Activated CD4-positive, alpha-beta T cell treated with anti-CD3 and anti-CD28 coated beads for 36 hours (primary cell): Measurements from ENCODE around the gene ZFHX3. TPM values are rescaled to one million over a fixed set of nuclear protein-coding genes. Genes with fewer than 3 reads are reported as not detected.
"Not testable (repeated sequence)": the region's sequence is repeated elsewhere in the genome, so short reads cannot be mapped to it uniquely, and the experiment has no call there.

ENCODE experiments used
- ATAC-seq: fragments of 200-7000 bp; cut with Tn5 transposase; one replicate; pipeline ENCODE4 v1.10.0; 2021; ENCODE audit warnings: mild to moderate bottlenecking, moderate library complexity
- CTCF ChIA-PET: fragments of 350-600 bp; sonication (Branson Sonifier 250); formaldehyde crosslinking; loops from one replicate; lab custom pipeline; 2021; ENCODE audit warnings: antibody characterized with exemption; lab: Charles Lee
- POLR2A ChIA-PET: fragments of 350-600 bp; sonication (Branson Sonifier 250); formaldehyde crosslinking; loops from one replicate; lab custom pipeline; 2021; ENCODE audit warnings: antibody characterized with exemption, inconsistent platforms; lab: Charles Lee
- DNase-seq: peaks from one replicate; pipeline ENCODE4 v3.0.0-alpha.2; 2020
- H3K27ac Mint-ChIP-seq: one replicate; pipeline ENCODE4 v1.8.0; 2021; ENCODE audit warnings: mixed read lengths
- H3K27me3 Mint-ChIP-seq: one replicate; pipeline ENCODE4 v1.8.0; 2021; ENCODE audit warnings: mixed read lengths
- H3K36me3 Mint-ChIP-seq: one replicate; pipeline ENCODE4 v1.8.0; 2021; ENCODE audit warnings: low read depth, mixed read lengths
- H3K4me1 Mint-ChIP-seq: one replicate; pipeline ENCODE4 v1.8.0; 2021; ENCODE audit warnings: mixed read lengths
- H3K4me3 Mint-ChIP-seq: one replicate; pipeline ENCODE4 v1.8.0; 2021; ENCODE audit warnings: mild to moderate bottlenecking, moderate library complexity, mixed read lengths
- H3K9me3 Mint-ChIP-seq: one replicate; pipeline ENCODE4 v1.8.0; 2021; ENCODE audit warnings: low read depth, mixed read lengths
- intact Hi-C, 2 experiments: fragments of 100-400 bp; cut with DNase I in 1 of 2; cut with micrococcal nuclease in 1 of 2; formaldehyde crosslinking; loops; one replicate each; pipeline versions ENCODE4 v1.14.2 to v1.15.1; 2022 to 2024; cut with DNase I, micrococcal nuclease
- total RNA-seq, 2 experiments: library from RNA; stranded (reverse); gene quantifications; one replicate each; pipeline ENCODE4 v1.2.3, GENCODE V29; 2021

The ZFHX3 gene
- total RNA-seq, 2 experiments from 2014 or later = 0.27 to 0.37 TPM

DNA sequence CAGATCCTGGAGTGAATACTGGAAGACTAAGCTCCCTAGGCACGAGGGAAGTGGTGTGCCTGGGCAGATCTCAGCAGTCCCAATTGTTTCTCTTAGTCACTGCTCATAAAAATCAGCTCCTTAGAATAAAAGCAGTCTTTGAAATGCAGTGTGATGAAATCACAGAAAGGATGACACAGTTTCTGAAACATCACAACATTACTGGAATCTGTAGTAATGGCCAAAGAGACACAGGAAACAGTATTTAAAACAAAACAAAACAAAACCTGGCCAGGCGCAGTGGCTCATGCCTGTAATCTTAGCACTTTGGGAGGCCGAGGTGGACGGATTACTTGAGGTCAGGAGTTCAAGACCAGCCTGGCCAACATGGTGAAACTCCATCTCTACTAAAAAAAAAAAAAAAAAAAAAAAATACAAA, 34.7 kb upstream of the ZFHX3 start:
- POLR2A ChIA-PET, H3K4me3 Mint-ChIP-seq, DNase-seq, intact Hi-C loops, H3K36me3 Mint-ChIP-seq, CTCF ChIA-PET, H3K9me3 Mint-ChIP-seq, H3K27ac Mint-ChIP-seq, ATAC-seq, H3K4me1 Mint-ChIP-seq: not testable (repeated sequence)
- H3K27me3 Mint-ChIP-seq = peaks cover 14% of the 10 kb centered on the region

DNA sequence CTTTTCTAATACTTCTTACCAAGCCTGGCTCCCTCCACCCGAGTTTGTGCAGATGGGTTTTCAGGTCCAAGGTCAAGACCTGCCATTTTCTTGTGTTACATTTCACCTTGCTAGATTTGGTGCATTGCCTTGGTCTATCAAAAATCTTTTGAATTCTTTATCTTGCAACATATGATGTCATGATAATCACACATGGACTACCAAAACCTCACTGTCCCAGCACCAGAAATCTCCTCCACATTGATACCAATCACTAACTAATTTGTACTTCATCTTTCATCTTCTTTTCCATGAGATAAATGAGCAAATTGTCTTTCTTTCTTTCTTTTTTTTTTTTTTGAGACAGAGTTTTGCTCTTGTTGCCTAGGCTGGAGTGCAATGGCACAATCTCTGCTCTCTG, 33.0 kb upstream of the ZFHX3 start:
- ChIA-PET POLR2A (no interaction called here), CTCF (no interaction called here)
- ATAC-seq (no peak), DNase-seq (no peak)
- no peaks in the 10 kb centered on the region for H3K36me3 Mint-ChIP-seq
- H3K4me3 Mint-ChIP-seq = no peak overlapping the region
- H3K27ac Mint-ChIP-seq = no peak overlapping the region
- H3K4me1 Mint-ChIP-seq = no peaks in the 10 kb centered on the region
- H3K27me3 Mint-ChIP-seq = peaks cover 12% of the 10 kb centered on the region
- intact Hi-C loops = no loop called here
- H3K9me3 Mint-ChIP-seq = peaks cover 5% of the 10 kb centered on the region

DNA sequence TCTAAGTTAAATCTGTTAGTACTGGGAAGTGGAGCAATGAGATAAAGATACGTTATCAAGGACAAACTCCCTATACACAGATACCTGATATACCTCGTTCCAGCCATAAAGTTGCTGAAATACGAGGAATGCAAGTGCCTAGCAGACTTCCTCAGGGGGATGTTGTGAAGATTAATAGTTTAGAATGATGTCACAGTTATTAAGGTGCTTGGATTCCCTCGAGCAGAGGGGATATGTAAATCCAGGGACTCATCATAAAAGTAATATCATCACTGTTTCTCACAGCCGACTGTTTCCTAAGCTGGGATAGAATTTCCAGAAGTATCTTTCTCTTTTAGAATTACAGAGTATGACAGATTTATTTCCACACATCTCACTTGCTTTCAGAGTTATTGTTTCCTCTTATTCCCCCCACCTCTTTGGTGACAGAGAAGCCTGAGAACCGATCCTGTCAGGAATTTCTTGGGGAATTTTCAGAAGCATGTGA, 28.4 kb upstream of the ZFHX3 start:
- no peak overlapping the region for H3K27ac Mint-ChIP-seq
- H3K36me3 Mint-ChIP-seq = no peaks in the 10 kb centered on the region
- H3K4me1 Mint-ChIP-seq = no peaks in the 10 kb centered on the region
- CTCF ChIA-PET = no interaction called here
- POLR2A ChIA-PET = no interaction called here
- H3K4me3 Mint-ChIP-seq = no peak overlapping the region
- H3K27me3 Mint-ChIP-seq = peaks cover 13% of the 10 kb centered on the region
- no peaks in the 10 kb centered on the region for H3K9me3 Mint-ChIP-seq
- ATAC-seq (no peak), DNase-seq (no peak)
- intact Hi-C loops = no loop called here

DNA sequence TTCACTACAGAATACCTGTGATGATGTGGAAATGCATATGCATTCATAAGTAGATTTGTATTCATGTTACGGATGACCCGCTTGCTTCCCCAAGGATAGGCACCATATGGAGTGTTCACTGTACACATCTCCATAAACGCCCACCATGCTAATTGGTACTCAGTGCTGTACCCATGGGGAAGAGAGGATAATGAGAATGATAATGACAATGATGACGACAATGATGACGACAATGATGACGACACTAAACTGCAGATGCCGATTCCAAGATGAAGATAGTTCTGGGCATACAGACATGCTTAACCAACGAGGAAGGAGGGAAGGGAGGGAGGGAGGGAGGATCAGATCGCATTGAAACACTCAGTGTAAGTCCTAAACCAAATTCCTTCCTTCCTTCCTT, 26.5 kb upstream of the ZFHX3 start:
- H3K4me3 Mint-ChIP-seq = no peak overlapping the region
- H3K27me3 Mint-ChIP-seq = peaks cover 20% of the 10 kb centered on the region
- no peaks in the 10 kb centered on the region for H3K36me3 Mint-ChIP-seq
- ATAC-seq (no peak), DNase-seq (no peak)
- intact Hi-C loops = no loop called here
- POLR2A ChIA-PET = no interaction called here
- H3K9me3 Mint-ChIP-seq = no peaks in the 10 kb centered on the region
- peaks cover 6% of the 10 kb centered on the region for H3K4me1 Mint-ChIP-seq
- H3K27ac Mint-ChIP-seq = no peak overlapping the region
- CTCF ChIA-PET = no interaction called here

DNA sequence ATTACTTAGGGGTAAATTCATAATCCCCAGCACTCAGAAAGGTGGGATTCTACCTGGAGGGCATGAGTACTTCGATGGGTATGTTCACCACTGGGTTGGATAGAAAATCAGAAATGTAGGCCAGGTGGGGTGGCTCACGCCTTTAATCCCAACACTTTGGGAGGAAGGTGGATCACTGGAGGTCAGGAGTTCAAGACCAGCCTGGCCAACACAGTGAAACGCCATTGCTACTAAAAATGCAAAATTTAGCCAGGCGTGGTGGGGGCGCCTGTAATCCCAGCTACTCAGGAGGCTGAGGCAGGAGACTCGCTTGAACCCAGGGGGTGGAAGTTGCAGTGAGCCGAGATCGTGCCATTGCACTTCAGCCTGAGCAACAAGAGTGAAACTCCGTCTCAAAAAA, 24.1 kb upstream of the ZFHX3 start:
- H3K27me3 Mint-ChIP-seq = peaks cover 35% of the 10 kb centered on the region
- H3K27ac Mint-ChIP-seq, H3K36me3 Mint-ChIP-seq, POLR2A ChIA-PET, CTCF ChIA-PET, intact Hi-C loops, H3K9me3 Mint-ChIP-seq, H3K4me1 Mint-ChIP-seq, ATAC-seq, DNase-seq, H3K4me3 Mint-ChIP-seq: not testable (repeated sequence)

DNA sequence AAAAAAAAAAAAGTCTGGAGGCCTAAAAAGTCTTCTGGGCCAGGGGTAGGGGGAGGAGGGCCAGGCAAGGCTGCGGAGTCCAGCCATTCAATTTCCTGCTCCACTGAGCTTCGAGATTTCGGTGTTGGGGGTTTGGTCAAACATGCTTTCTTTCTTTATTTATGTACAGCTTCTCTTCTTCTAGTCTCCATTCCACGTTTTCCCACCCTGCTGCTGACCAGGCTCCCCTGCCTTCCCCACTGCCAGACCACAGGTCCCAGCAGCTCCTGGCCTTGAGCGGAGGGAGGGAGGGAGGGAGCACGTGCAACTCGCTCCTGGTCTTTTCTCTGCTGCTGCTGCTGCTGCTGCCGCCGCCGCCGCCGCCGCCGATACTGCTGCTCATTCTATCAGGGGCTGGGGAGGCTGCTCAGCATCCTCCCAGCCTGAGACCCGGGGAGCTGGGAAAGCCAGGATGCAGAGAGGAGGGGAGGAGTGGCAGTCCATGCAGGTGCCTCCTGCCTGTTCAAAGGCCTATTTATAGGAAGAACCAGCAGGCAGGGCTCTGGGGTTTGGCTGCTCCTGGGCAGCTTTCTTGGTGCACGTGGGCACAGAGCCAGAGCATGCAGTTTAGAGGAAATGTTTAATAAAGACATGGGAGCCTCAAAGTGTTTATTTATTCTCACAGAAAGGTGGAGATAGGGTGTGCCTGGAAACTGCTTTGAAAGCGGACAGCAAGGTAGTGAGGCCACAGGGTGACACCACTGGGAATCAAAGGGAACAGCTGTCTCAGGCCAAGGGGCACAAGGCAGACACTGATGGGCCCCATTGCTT, 23.4 kb upstream of the ZFHX3 start:
- peaks cover 6% of the 10 kb centered on the region for H3K4me1 Mint-ChIP-seq
- no peak overlapping the region for H3K27ac Mint-ChIP-seq
- H3K9me3 Mint-ChIP-seq = no peaks in the 10 kb centered on the region
- CTCF ChIA-PET = no interaction called here
- intact Hi-C loops = no loop called here
- ATAC-seq (no peak), DNase-seq (no peak)
- H3K36me3 Mint-ChIP-seq = no peaks in the 10 kb centered on the region
- no peak overlapping the region for H3K4me3 Mint-ChIP-seq
- peaks cover 35% of the 10 kb centered on the region for H3K27me3 Mint-ChIP-seq
- POLR2A ChIA-PET = no interaction called here

DNA sequence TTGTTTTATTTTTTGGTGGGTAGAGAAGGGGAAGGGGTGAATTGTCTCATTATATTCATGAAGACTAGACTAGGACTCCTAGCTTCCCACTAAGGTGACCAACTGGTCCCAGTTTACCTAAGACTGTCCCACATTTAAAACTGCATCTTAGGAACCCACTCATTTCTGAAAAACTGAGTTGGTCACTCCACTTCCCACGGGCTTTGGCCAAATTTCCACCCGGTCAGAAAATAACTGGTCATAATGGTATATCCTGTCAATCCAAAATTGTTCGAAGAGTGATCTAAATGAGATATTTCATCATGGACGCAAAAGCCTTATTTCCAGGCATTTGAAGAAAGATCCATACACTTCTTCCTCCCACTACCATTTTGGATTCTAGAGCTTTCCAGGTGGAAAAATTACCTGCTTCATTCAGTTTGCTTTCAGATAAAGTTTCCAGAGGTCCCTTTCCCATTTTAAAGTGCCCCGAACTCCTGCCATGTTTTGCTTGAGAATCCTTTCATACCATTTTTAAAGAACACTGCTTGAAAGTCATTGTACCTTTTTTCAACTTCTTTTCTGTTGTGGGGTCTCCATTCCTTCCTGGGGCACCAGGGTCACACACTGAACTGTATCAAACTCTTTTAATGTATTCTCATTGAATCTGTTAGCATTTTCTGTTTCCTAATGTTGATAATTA, 21.8 kb upstream of the ZFHX3 start:
- peaks cover 48% of the 10 kb centered on the region for H3K27me3 Mint-ChIP-seq
- no peak for ATAC-seq

DNA sequence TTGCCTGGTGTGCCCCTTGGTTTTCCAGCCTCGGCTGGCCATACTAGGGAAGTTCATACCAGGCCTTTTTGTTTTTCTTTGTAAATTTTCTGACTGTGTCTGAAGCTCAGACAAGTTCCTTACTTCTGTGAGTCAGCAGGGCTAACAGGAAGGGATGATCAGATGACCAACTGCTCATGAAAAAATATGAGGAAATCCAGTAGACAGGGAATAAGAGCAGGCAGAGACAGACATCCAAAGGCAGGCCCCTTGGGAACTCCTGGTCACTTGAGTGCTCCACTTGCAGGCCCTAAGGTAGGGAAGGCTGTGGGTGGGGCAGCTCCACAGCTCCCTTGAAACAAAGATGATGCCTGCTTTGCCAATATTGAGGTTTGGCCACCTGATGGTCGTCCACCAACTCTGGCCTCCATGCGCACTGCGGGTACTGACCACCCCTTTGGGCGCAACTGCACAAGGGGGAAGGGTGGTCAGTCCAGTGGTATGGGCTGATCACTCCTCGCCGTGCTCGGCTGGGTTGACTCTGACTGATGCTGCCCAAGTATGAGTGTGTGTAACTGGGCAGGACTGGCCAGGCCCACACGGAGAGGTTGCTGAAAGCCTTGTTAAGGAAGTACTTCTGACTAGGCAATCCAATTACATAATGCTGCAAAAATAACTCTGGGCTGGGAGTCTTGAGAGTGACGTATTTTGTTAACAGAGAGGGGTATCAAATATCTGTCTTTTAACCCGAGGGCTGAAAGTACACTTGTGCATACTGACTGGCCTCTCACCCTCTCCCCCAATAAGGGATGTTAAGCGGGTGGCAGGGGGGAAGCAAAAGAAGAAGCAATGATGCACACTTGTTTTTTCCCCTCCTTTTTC, 20.8 kb upstream of the ZFHX3 start:
- Mint-ChIP-seq H3K4me3 (no peak overlapping the region), H3K9me3 (no peaks in the 10 kb centered on the region), H3K27me3 (peaks cover 54% of the 10 kb centered on the region), H3K4me1 (peaks cover 9% of the 10 kb centered on the region), H3K36me3 (no peaks in the 10 kb centered on the region), H3K27ac (no peak overlapping the region)
- no peak for ATAC-seq
- intact Hi-C loops = no loop called here
- DNase-seq = no peak
- POLR2A ChIA-PET = no interaction called here
- CTCF ChIA-PET = no interaction called here

More for the DNA sequence above, 21.8 kb upstream of the ZFHX3 start:
- CTCF ChIA-PET = interaction anchor here (0.7 kb wide), 1 partner anchor 9 kb away, joined by 3 read pairs; no protein-coding TSS in a partner anchor
- Mint-ChIP-seq H3K9me3 (no peaks in the 10 kb centered on the region), H3K4me3 (no peak overlapping the region), H3K36me3 (no peaks in the 10 kb centered on the region), H3K4me1 (peaks cover 6% of the 10 kb centered on the region), H3K27ac (no peak overlapping the region)
- POLR2A ChIA-PET = no interaction called here
- intact Hi-C loops = no loop called here
- DNase-seq = no peak

DNA sequence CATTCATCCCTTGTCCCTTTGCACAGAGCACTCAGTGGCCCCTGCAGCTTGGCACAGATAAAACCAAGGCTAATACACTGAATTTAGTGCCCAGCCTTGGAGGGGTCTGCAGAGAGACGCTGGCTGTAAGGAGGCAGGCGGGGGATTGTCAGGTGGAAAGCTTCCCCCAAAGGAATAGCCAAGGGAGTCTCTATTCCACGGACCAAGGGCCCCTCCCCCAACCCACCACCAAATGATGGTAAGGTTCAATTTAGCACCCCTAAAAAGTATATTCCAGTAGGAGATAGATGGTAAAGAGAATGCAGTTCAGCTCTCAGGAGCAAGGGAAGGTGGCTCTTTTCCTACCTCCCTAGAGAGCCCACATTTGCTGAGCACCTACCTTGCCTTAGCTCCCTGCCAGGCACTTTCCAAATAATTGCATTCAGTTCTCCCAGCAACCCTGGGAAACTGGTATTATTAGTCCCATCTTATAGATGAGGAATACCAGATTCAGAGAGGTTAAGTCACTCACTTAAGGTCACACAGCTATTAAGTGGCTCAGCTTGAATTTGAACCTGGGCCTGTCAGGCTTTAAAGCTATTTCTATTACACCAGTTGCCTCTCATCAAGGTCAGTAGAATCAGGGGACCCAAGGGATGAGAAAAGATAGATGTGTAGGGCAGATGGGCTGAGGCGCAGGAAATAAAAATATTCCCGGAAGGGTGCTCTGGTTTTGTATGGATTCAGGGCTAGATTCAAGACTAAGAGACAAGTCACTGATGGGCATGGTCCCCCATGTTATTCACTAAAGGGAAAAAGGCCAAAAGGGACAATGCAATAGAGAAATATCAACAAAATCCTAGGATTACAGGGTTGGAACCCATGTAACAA, 20.0 kb upstream of the ZFHX3 start:
- CTCF ChIA-PET = no interaction called here
- H3K4me1 Mint-ChIP-seq = peaks cover 9% of the 10 kb centered on the region
- POLR2A ChIA-PET = no interaction called here
- H3K27me3 Mint-ChIP-seq = peaks cover 59% of the 10 kb centered on the region
- DNase-seq (no peak), ATAC-seq (no peak)
- H3K27ac Mint-ChIP-seq = no peak overlapping the region
- no peak overlapping the region for H3K4me3 Mint-ChIP-seq
- H3K36me3 Mint-ChIP-seq = no peaks in the 10 kb centered on the region
- intact Hi-C loops = no loop called here
- no peaks in the 10 kb centered on the region for H3K9me3 Mint-ChIP-seq

DNA sequence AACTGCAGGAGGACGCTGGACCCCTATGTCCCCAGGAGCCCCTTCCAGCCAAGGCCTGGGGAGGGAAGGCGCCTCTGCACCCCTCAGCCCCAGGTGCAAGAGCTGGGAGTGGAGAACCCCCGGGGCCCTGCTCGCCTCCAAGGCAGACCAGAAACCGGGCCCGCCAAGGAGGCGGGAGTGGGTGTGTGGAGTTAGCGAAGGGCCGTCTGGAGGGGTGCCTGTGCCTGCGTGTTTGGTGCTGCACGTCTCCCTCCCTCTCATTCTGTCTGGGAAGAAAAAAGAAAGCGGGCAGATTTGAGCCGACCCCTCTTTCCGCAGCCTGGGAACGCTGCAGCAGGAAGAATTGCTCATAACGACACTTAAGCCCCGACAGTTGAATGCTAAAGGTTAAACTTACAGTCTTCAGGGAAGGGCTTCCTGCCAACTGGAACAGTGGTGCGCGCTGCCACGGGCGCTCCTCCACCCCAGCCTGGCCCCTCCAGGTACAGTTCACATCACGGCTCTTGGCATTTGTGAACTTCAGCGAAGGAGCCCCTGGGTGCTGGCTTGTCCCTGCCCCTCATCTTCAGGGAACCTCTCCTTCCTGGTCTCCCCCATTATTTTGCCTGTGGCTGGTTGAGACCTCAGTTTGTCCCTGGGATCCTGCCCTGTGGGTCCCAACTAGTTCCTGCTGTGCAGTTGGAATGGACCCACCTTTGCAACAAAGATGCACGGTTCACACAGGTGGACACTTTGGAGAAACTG, 19.2 kb upstream of the ZFHX3 start:
- H3K27me3 Mint-ChIP-seq = peaks cover 66% of the 10 kb centered on the region
- DNase-seq (no peak), ATAC-seq (no peak)
- intact Hi-C loops = no loop called here
- ChIA-PET POLR2A (no interaction called here), CTCF (no interaction called here)
- no peak overlapping the region for H3K27ac Mint-ChIP-seq
- H3K4me3 Mint-ChIP-seq = no peak overlapping the region
- peaks cover 9% of the 10 kb centered on the region for H3K4me1 Mint-ChIP-seq
- no peaks in the 10 kb centered on the region for H3K9me3 Mint-ChIP-seq
- H3K36me3 Mint-ChIP-seq = no peaks in the 10 kb centered on the region
